ENCODE results near the gene SCEL. TPM values are rescaled to one million over a fixed set of nuclear protein-coding genes. Genes with fewer than 3 reads are reported as not detected.

SCEL gene
- total RNA-seq, 3 donors from 2014 or later (not counting 1 experiment from before 2014, with no cell fraction given) = not detected

GRCh38 chr13:77529501-77529840, 6.0 kb upstream of the SCEL start:
- H3K4me3 ChIP-seq (ENCODE audit: low read length) = no peak overlapping the region
- no peaks in the 10 kb centered on the region for H3K4me1 ChIP-seq (ENCODE audit: control insufficient read depth, insufficient read depth, low read length)
- no peaks in the 10 kb centered on the region for H3K27me3 ChIP-seq (ENCODE audit: control insufficient read depth, insufficient read depth, low read length)
- no peaks in the 10 kb centered on the region for H3K4me1 Mint-ChIP-seq
- peaks cover 6 to 40% of the 10 kb centered on the region in 2 donors for H3K27me3 Mint-ChIP-seq (ENCODE audit: low read depth in 2 of 2)
- intact Hi-C loops (cut with micrococcal nuclease) = no loop called here
- no peak overlapping the region for H3K27ac ChIP-seq (ENCODE audit: low read length)
- H3K36me3 ChIP-seq (ENCODE audit: control insufficient read depth, insufficient read depth, low read length) = no peaks in the 10 kb centered on the region
- no peaks in the 10 kb centered on the region for H3K36me3 Mint-ChIP-seq
- H3K9me3 Mint-ChIP-seq = no peaks in the 10 kb centered on the region
- H3K9me3 ChIP-seq (ENCODE audit: control insufficient read depth, insufficient read depth, low read length) = no peaks in the 10 kb centered on the region
- 82% methylated on average over 4 of the region's 4 CpGs for WGBS (ENCODE audit: insufficient coverage)
- DNase-seq (no peak), ATAC-seq (no peak)
- TF ChIP-seq CTCF (IDR thresholded peaks at IDR 0.05) = no peak
- H3K27ac Mint-ChIP-seq = no peak overlapping the region
- no peak overlapping the region for H3K4me3 Mint-ChIP-seq

GRCh38 chr13:77530875-77531274, 4.6 kb upstream of the SCEL start:
- no peaks in the 10 kb centered on the region for H3K36me3 Mint-ChIP-seq
- H3K27me3 Mint-ChIP-seq (ENCODE audit: low read depth in 2 of 2) = peaks cover 8 to 38% of the 10 kb centered on the region in 2 donors
- DNase-seq = no peak
- intact Hi-C loops (cut with micrococcal nuclease) = no loop called here
- H3K27ac ChIP-seq (ENCODE audit: low read length) = no peak overlapping the region
- TF ChIP-seq CTCF (IDR thresholded peaks at IDR 0.05) = no peak
- no peaks in the 10 kb centered on the region for H3K4me1 Mint-ChIP-seq
- H3K4me3 ChIP-seq (ENCODE audit: low read length) = no peak overlapping the region
- no peaks in the 10 kb centered on the region for H3K27me3 ChIP-seq (ENCODE audit: control insufficient read depth, insufficient read depth, low read length)
- no peaks in the 10 kb centered on the region for H3K9me3 Mint-ChIP-seq
- no peaks in the 10 kb centered on the region for H3K36me3 ChIP-seq (ENCODE audit: control insufficient read depth, insufficient read depth, low read length)
- no peak overlapping the region for H3K27ac Mint-ChIP-seq
- no peak for ATAC-seq
- H3K9me3 ChIP-seq (ENCODE audit: control insufficient read depth, insufficient read depth, low read length) = no peaks in the 10 kb centered on the region
- H3K4me3 Mint-ChIP-seq = no peak overlapping the region
- H3K4me1 ChIP-seq (ENCODE audit: control insufficient read depth, insufficient read depth, low read length) = no peaks in the 10 kb centered on the region

GRCh38 chr13:77532983-77533382, 2.5 kb upstream of the SCEL start:
- DNase-seq = no peak
- no peak overlapping the region for H3K27ac Mint-ChIP-seq
- no peaks in the 10 kb centered on the region for H3K4me1 Mint-ChIP-seq
- ATAC-seq = no peak
- peaks cover 7 to 37% of the 10 kb centered on the region in 2 donors for H3K27me3 Mint-ChIP-seq (ENCODE audit: low read depth in 2 of 2)
- Histone ChIP-seq H3K27ac (ENCODE audit: low read length) (no peak overlapping the region), H3K4me1 (ENCODE audit: control insufficient read depth, insufficient read depth, low read length) (no peaks in the 10 kb centered on the region), H3K4me3 (ENCODE audit: low read length) (no peak overlapping the region), H3K27me3 (ENCODE audit: control insufficient read depth, insufficient read depth, low read length) (no peaks in the 10 kb centered on the region), H3K9me3 (ENCODE audit: control insufficient read depth, insufficient read depth, low read length) (no peaks in the 10 kb centered on the region), H3K36me3 (ENCODE audit: control insufficient read depth, insufficient read depth, low read length) (no peaks in the 10 kb centered on the region)
- H3K36me3 Mint-ChIP-seq = no peaks in the 10 kb centered on the region
- no peaks in the 10 kb centered on the region for H3K9me3 Mint-ChIP-seq
- TF ChIP-seq CTCF (IDR thresholded peaks at IDR 0.05) = no peak
- H3K4me3 Mint-ChIP-seq = no peak overlapping the region
- 94% methylated on average over 2 of the region's 2 CpGs for WGBS (ENCODE audit: insufficient coverage)
- intact Hi-C loops (cut with micrococcal nuclease) = no loop called here

GRCh38 chr13:77533875-77534788, 1.4 kb upstream of the SCEL start:
- H3K27ac ChIP-seq (ENCODE audit: low read length) = no peak overlapping the region
- H3K4me1 Mint-ChIP-seq = no peaks in the 10 kb centered on the region
- no peak overlapping the region for H3K4me3 Mint-ChIP-seq
- H3K27ac Mint-ChIP-seq = no peak overlapping the region
- no peak for DNase-seq
- no peak for TF ChIP-seq CTCF (IDR thresholded peaks at IDR 0.05)
- intact Hi-C loops (cut with micrococcal nuclease) = no loop called here
- peaks cover 6 to 37% of the 10 kb centered on the region in 2 donors for H3K27me3 Mint-ChIP-seq (ENCODE audit: low read depth in 2 of 2)
- no peaks in the 10 kb centered on the region for H3K9me3 ChIP-seq (ENCODE audit: control insufficient read depth, insufficient read depth, low read length)
- H3K9me3 Mint-ChIP-seq = no peaks in the 10 kb centered on the region
- no peaks in the 10 kb centered on the region for H3K36me3 ChIP-seq (ENCODE audit: control insufficient read depth, insufficient read depth, low read length)
- no peaks in the 10 kb centered on the region for H3K36me3 Mint-ChIP-seq
- WGBS (ENCODE audit: insufficient coverage) = 81% methylated on average over 6 of the region's 7 CpGs
- no peak for ATAC-seq
- H3K27me3 ChIP-seq (ENCODE audit: control insufficient read depth, insufficient read depth, low read length) = peaks cover 4% of the 10 kb centered on the region
- no peaks in the 10 kb centered on the region for H3K4me1 ChIP-seq (ENCODE audit: control insufficient read depth, insufficient read depth, low read length)
- H3K4me3 ChIP-seq (ENCODE audit: low read length) = no peak overlapping the region

Data from natural killer cell (primary cell).